HG03280 (cell line): ENCODE data around the gene STK33.
A peak's percentile ranks its signal among the peaks of the same experiment; 100 is the strongest.

Experiments used
- ATAC-seq: cut with Tn5 transposase; IDR thresholded peaks from one replicate; pipeline ENCODE4 v1.9.1; 2021; ENCODE audit warnings: mild to moderate bottlenecking, moderate library complexity; ENCODE audit not compliant: unreplicated experiment

The STK33 gene

GRCh38 chr11:8604078-8604723 is 10.2 kb upstream of the STK33 start:
- ATAC-seq, result peak; percentile 74

GRCh38 chr11:8603696-8604077 is 9.7 kb upstream of the STK33 start:
- ATAC-seq, result no peak

- no peak for ATAC-seq
Measured at GRCh38 chr11:8601376-8602133, 7.5 kb upstream of the STK33 start.

GRCh38 chr11:8598506-8598905 is 4.5 kb upstream of the STK33 start:
- no peak for ATAC-seq

GRCh38 chr11:8597182-8597581 is 3.2 kb upstream of the STK33 start:
- ATAC-seq, result no peak

GRCh38 chr11:8596504-8597046 is 2.5 kb upstream of the STK33 start:
- no peak for ATAC-seq

GRCh38 chr11:8593455-8593854 is 573 bp downstream of the STK33 start:
- ATAC-seq, result peak; percentile 14

- ATAC-seq, result no peak
Measured at GRCh38 chr11:8587915-8588314, 6.1 kb downstream of the STK33 start.

GRCh38 chr11:8586805-8587204 is 7.2 kb downstream of the STK33 start:
- ATAC-seq, result no peak

- ATAC-seq, result no peak
Measured at GRCh38 chr11:8586184-8586583, 7.8 kb downstream of the STK33 start.

GRCh38 chr11:8584511-8584910 is 9.5 kb downstream of the STK33 start:
- ATAC-seq, result no peak

- no peak for ATAC-seq
Measured at GRCh38 chr11:8584082-8584481, 9.9 kb downstream of the STK33 start.

- no peak for ATAC-seq
Measured at GRCh38 chr11:8581300-8581699, 12.7 kb downstream of the STK33 start.

GRCh38 chr11:8577791-8578581 is 16.0 kb downstream of the STK33 start:
- ATAC-seq, result no peak

GRCh38 chr11:8574798-8575197 is 19.2 kb downstream of the STK33 start:
- no peak for ATAC-seq

GRCh38 chr11:8573777-8574176 is 20.3 kb downstream of the STK33 start:
- no peak for ATAC-seq

GRCh38 chr11:8567602-8568198 is 26.3 kb downstream of the STK33 start:
- no peak for ATAC-seq

GRCh38 chr11:8566613-8567210 is 27.3 kb downstream of the STK33 start:
- ATAC-seq, result no peak

- no peak for ATAC-seq
Measured at GRCh38 chr11:8564526-8564925, 29.5 kb downstream of the STK33 start.

GRCh38 chr11:8561461-8561860 is 32.6 kb downstream of the STK33 start:
- ATAC-seq, result no peak

GRCh38 chr11:8558436-8558835 is 35.6 kb downstream of the STK33 start:
- ATAC-seq, result no peak
